Measurements from ENCODE around the gene ZC2HC1B. TPM values are rescaled to one million over a fixed set of nuclear protein-coding genes. Genes with fewer than 3 reads are reported as not detected.

The ZC2HC1B gene
- total RNA-seq, 5 donors from 2014 or later (not counting 1 experiment from before 2014, with no cell fraction given): not detected

GRCh38 chr6:143950875-143951274, 86.6 kb downstream of the ZC2HC1B start:
- Histone ChIP-seq H3K4me3 (ENCODE audit: control insufficient read depth in 1 of 2, extremely low read depth in 1 of 2, low read length in 1 of 2) (no peak overlapping the region), H3K9me3 (no peaks in the 10 kb centered on the region), H3K27me3 (replicated peaks in 1 of 2; ENCODE audit: control insufficient read depth in 2 of 2, extremely low read depth in 1 of 2, insufficient read depth in 2 of 2, low read length in 1 of 2) (no peaks in the 10 kb centered on the region), H3K36me3 (ENCODE audit: control insufficient read depth in 2 of 2, extremely low read depth in 1 of 2, insufficient read depth in 1 of 2, low read length in 1 of 2) (no peaks in the 10 kb centered on the region), H3K4me1 (ENCODE audit: control insufficient read depth in 1 of 2, extremely low read depth in 1 of 2, insufficient read depth in 2 of 2, low read length in 2 of 2) (no peaks in the 10 kb centered on the region), H3K27ac (ENCODE audit: low read length) (no peak overlapping the region)
- ATAC-seq (replicated peaks in 1 of 4): no peak
- H3K4me1 Mint-ChIP-seq: no peaks in the 10 kb centered on the region
- 67% methylated on average over 1 of the region's 3 CpGs for WGBS (ENCODE audit: insufficient coverage)
- H3K4me3 Mint-ChIP-seq: no peak overlapping the region
- POLR2A ChIA-PET: no interaction called here
- peaks cover 6% of the 10 kb centered on the region for H3K36me3 Mint-ChIP-seq
- H3K27me3 Mint-ChIP-seq: no peaks in the 10 kb centered on the region
- CTCF ChIA-PET: interaction anchor here (0.8 to 2.3 kb wide), 6 partner anchors 9 to 13 kb away, joined by 3 to 6 read pairs (median 4); no protein-coding TSS in a partner anchor
- H3K9me3 Mint-ChIP-seq: no peaks in the 10 kb centered on the region
- H3K27ac Mint-ChIP-seq: no peak overlapping the region
- no peak for DNase-seq

- Histone ChIP-seq H3K4me3 (ENCODE audit: control insufficient read depth in 1 of 2, extremely low read depth in 1 of 2, low read length in 1 of 2) (no peak overlapping the region), H3K9me3 (no peaks in the 10 kb centered on the region), H3K36me3 (ENCODE audit: control insufficient read depth in 2 of 2, extremely low read depth in 1 of 2, insufficient read depth in 1 of 2, low read length in 1 of 2) (no peaks in the 10 kb centered on the region), H3K4me1 (ENCODE audit: control insufficient read depth in 1 of 2, extremely low read depth in 1 of 2, insufficient read depth in 2 of 2, low read length in 2 of 2) (no peaks in the 10 kb centered on the region), H3K27me3 (replicated peaks in 1 of 2; ENCODE audit: control insufficient read depth in 2 of 2, extremely low read depth in 1 of 2, insufficient read depth in 2 of 2, low read length in 1 of 2) (no peaks in the 10 kb centered on the region), H3K27ac (ENCODE audit: low read length) (no peak overlapping the region)
- POLR2A ChIA-PET: no interaction called here
- Mint-ChIP-seq H3K27me3 (no peaks in the 10 kb centered on the region), H3K4me3 (no peak overlapping the region), H3K9me3 (no peaks in the 10 kb centered on the region), H3K27ac (no peak overlapping the region), H3K36me3 (peaks cover 4% of the 10 kb centered on the region), H3K4me1 (no peaks in the 10 kb centered on the region)
- CTCF ChIA-PET: interaction anchor here in 1 of 2 donors (2.3 kb wide), 1 partner anchor 14 kb away, joined by 4 read pairs; no protein-coding TSS in a partner anchor
- DNase-seq (no peak), ATAC-seq (replicated peaks in 1 of 4) (no peak)
- 79% methylated on average over 5 of the region's 9 CpGs for WGBS (ENCODE audit: insufficient coverage)
Measured at GRCh38 chr6:143952060-143952778, 87.9 kb downstream of the ZC2HC1B start.

- H3K4me1 Mint-ChIP-seq: no peaks in the 10 kb centered on the region
- no peak for ATAC-seq (replicated peaks in 1 of 4)
- no peak overlapping the region for H3K27ac ChIP-seq (ENCODE audit: low read length)
- no peaks in the 10 kb centered on the region for H3K4me1 ChIP-seq (ENCODE audit: control insufficient read depth in 1 of 2, extremely low read depth in 1 of 2, insufficient read depth in 2 of 2, low read length in 2 of 2)
- H3K27me3 ChIP-seq (replicated peaks in 1 of 2; ENCODE audit: control insufficient read depth in 2 of 2, extremely low read depth in 1 of 2, insufficient read depth in 2 of 2, low read length in 1 of 2): no peaks in the 10 kb centered on the region
- H3K9me3 Mint-ChIP-seq: no peaks in the 10 kb centered on the region
- no peaks in the 10 kb centered on the region for H3K36me3 ChIP-seq (ENCODE audit: control insufficient read depth in 2 of 2, extremely low read depth in 1 of 2, insufficient read depth in 1 of 2, low read length in 1 of 2)
- ChIA-PET POLR2A (no interaction called here), CTCF (interaction anchor here in 1 of 2 donors (1.2 kb wide), 1 partner anchor 13 kb away, joined by 5 read pairs; no protein-coding TSS in a partner anchor)
- no peaks in the 10 kb centered on the region for H3K9me3 ChIP-seq
- DNase-seq: no peak
- 100% methylated on average over 3 of the region's 4 CpGs for WGBS (ENCODE audit: insufficient coverage)
- H3K27ac Mint-ChIP-seq: no peak overlapping the region
- no peak overlapping the region for H3K4me3 Mint-ChIP-seq
- no peaks in the 10 kb centered on the region for H3K27me3 Mint-ChIP-seq
- no peaks in the 10 kb centered on the region for H3K36me3 Mint-ChIP-seq
- no peak overlapping the region for H3K4me3 ChIP-seq (ENCODE audit: control insufficient read depth in 1 of 2, extremely low read depth in 1 of 2, low read length in 1 of 2)
Measured at GRCh38 chr6:143952947-143953701, 88.8 kb downstream of the ZC2HC1B start.

GRCh38 chr6:143953922-143954321, 89.6 kb downstream of the ZC2HC1B start:
- H3K36me3 Mint-ChIP-seq: no peaks in the 10 kb centered on the region
- WGBS (ENCODE audit: insufficient coverage): no CpG with 5 or more reads among the region's 4 CpGs
- no peak overlapping the region for H3K4me3 Mint-ChIP-seq
- Histone ChIP-seq H3K4me1 (ENCODE audit: control insufficient read depth in 1 of 2, extremely low read depth in 1 of 2, insufficient read depth in 2 of 2, low read length in 2 of 2) (no peaks in the 10 kb centered on the region), H3K4me3 (ENCODE audit: control insufficient read depth in 1 of 2, extremely low read depth in 1 of 2, low read length in 1 of 2) (no peak overlapping the region), H3K27ac (ENCODE audit: low read length) (no peak overlapping the region), H3K27me3 (replicated peaks in 1 of 2; ENCODE audit: control insufficient read depth in 2 of 2, extremely low read depth in 1 of 2, insufficient read depth in 2 of 2, low read length in 1 of 2) (no peaks in the 10 kb centered on the region), H3K36me3 (ENCODE audit: control insufficient read depth in 2 of 2, extremely low read depth in 1 of 2, insufficient read depth in 1 of 2, low read length in 1 of 2) (no peaks in the 10 kb centered on the region), H3K9me3 (no peaks in the 10 kb centered on the region)
- no peaks in the 10 kb centered on the region for H3K27me3 Mint-ChIP-seq
- no peaks in the 10 kb centered on the region for H3K4me1 Mint-ChIP-seq
- DNase-seq (no peak), ATAC-seq (replicated peaks in 1 of 4) (no peak)
- no peak overlapping the region for H3K27ac Mint-ChIP-seq
- POLR2A ChIA-PET: no interaction called here
- CTCF ChIA-PET: interaction anchor here (0.7 to 1.2 kb wide), 2 partner anchors 14 to 119 kb away, joined by 3 to 5 read pairs; no protein-coding TSS in a partner anchor
- no peaks in the 10 kb centered on the region for H3K9me3 Mint-ChIP-seq

GRCh38 chr6:143955971-143956370, 91.7 kb downstream of the ZC2HC1B start:
- Histone ChIP-seq H3K27ac (ENCODE audit: low read length) (no peak overlapping the region), H3K4me3 (ENCODE audit: control insufficient read depth in 1 of 2, extremely low read depth in 1 of 2, low read length in 1 of 2) (no peak overlapping the region), H3K4me1 (ENCODE audit: control insufficient read depth in 1 of 2, extremely low read depth in 1 of 2, insufficient read depth in 2 of 2, low read length in 2 of 2) (no peaks in the 10 kb centered on the region), H3K27me3 (replicated peaks in 1 of 2; ENCODE audit: control insufficient read depth in 2 of 2, extremely low read depth in 1 of 2, insufficient read depth in 2 of 2, low read length in 1 of 2) (no peaks in the 10 kb centered on the region), H3K36me3 (ENCODE audit: control insufficient read depth in 2 of 2, extremely low read depth in 1 of 2, insufficient read depth in 1 of 2, low read length in 1 of 2) (no peaks in the 10 kb centered on the region), H3K9me3 (no peaks in the 10 kb centered on the region)
- WGBS (ENCODE audit: insufficient coverage): 98% methylated on average over 4 of the region's 8 CpGs
- Mint-ChIP-seq H3K27ac (no peak overlapping the region), H3K4me3 (no peak overlapping the region), H3K36me3 (no peaks in the 10 kb centered on the region), H3K27me3 (no peaks in the 10 kb centered on the region), H3K9me3 (no peaks in the 10 kb centered on the region), H3K4me1 (no peaks in the 10 kb centered on the region)
- POLR2A ChIA-PET: no interaction called here
- CTCF ChIA-PET: interaction anchor here in 1 of 2 donors (1.3 kb wide), 1 partner anchor 12 kb away, joined by 4 read pairs; no protein-coding TSS in a partner anchor
- ATAC-seq (replicated peaks in 1 of 4): no peak
- DNase-seq: no peak

GRCh38 chr6:143957679-143958274, 93.5 kb downstream of the ZC2HC1B start:
- Histone ChIP-seq H3K4me3 (ENCODE audit: control insufficient read depth in 1 of 2, extremely low read depth in 1 of 2, low read length in 1 of 2) (no peak overlapping the region), H3K9me3 (no peaks in the 10 kb centered on the region), H3K27ac (ENCODE audit: low read length) (no peak overlapping the region), H3K36me3 (ENCODE audit: control insufficient read depth in 2 of 2, extremely low read depth in 1 of 2, insufficient read depth in 1 of 2, low read length in 1 of 2) (no peaks in the 10 kb centered on the region), H3K27me3 (replicated peaks in 1 of 2; ENCODE audit: control insufficient read depth in 2 of 2, extremely low read depth in 1 of 2, insufficient read depth in 2 of 2, low read length in 1 of 2) (no peaks in the 10 kb centered on the region), H3K4me1 (ENCODE audit: control insufficient read depth in 1 of 2, extremely low read depth in 1 of 2, insufficient read depth in 2 of 2, low read length in 2 of 2) (no peaks in the 10 kb centered on the region)
- no peak overlapping the region for H3K4me3 Mint-ChIP-seq
- no peaks in the 10 kb centered on the region for H3K36me3 Mint-ChIP-seq
- POLR2A ChIA-PET: no interaction called here
- H3K27ac Mint-ChIP-seq: no peak overlapping the region
- no peak for ATAC-seq (replicated peaks in 1 of 4)
- no peaks in the 10 kb centered on the region for H3K9me3 Mint-ChIP-seq
- DNase-seq: no peak
- no peaks in the 10 kb centered on the region for H3K4me1 Mint-ChIP-seq
- H3K27me3 Mint-ChIP-seq: peaks cover 0 to 2% of the 10 kb centered on the region in 2 donors
- 80% methylated on average over 3 of the region's 4 CpGs for WGBS (ENCODE audit: insufficient coverage)
- CTCF ChIA-PET: interaction anchor here in 1 of 2 donors (0.9 kb wide), 1 partner anchor 383 kb away, joined by 3 read pairs; no protein-coding TSS in a partner anchor

Measured in T-cell (primary cell).